DOHH2 (cell line): ENCODE results near the gene TMED7.

ENCODE experiments used
- H3F3A ChIP-seq: fragments of 200-600 bp; sonication (generic), shearing (Covaris generic); 2 replicates; pipeline ENCODE4 v1.6.0; 2016; ENCODE audit warnings: antibody characterized with exemption, mild to moderate bottlenecking; ENCODE audit not compliant: control insufficient read depth, insufficient read depth
- H3K27ac ChIP-seq: fragments of 200-600 bp; sonication (generic); 2 replicates; pipeline ENCODE4 v1.5.1; 2014; ENCODE audit warnings: low read depth, mild to moderate bottlenecking, low read length, moderate library complexity
- H3K27me3 ChIP-seq: fragments of 200-600 bp; sonication (generic); 2 replicates; pipeline ENCODE4 v1.6.1; 2014; ENCODE audit warnings: mild to moderate bottlenecking, low read length, mixed read lengths; ENCODE audit not compliant: control insufficient read depth
- H3K36me3 ChIP-seq: fragments of 200-600 bp; sonication (generic); 2 replicates; pipeline ENCODE4 v1.6.1; 2014; ENCODE audit warnings: mild to moderate bottlenecking, low read length, moderate library complexity, mixed read lengths; ENCODE audit not compliant: control insufficient read depth
- H3K4me1 ChIP-seq: fragments of 200-600 bp; sonication (generic); 2 replicates; pipeline ENCODE4 v1.6.1; 2014; ENCODE audit warnings: mild to moderate bottlenecking, low read length, mixed read lengths; ENCODE audit not compliant: control insufficient read depth
- H3K4me2 ChIP-seq: fragments of 200-600 bp; sonication (generic); 2 replicates; pipeline ENCODE4 v1.6.0; 2014; ENCODE audit warnings: mild to moderate bottlenecking, low read length, moderate library complexity
- H3K4me3 ChIP-seq: fragments of 200-600 bp; sonication (generic); 2 replicates; pipeline ENCODE4 v1.5.1; 2014; ENCODE audit warnings: mild to moderate bottlenecking, low read length, mixed read lengths
- H3K79me2 ChIP-seq: fragments of 200-600 bp; sonication (generic); 2 replicates; pipeline ENCODE4 v1.6.1; 2014; ENCODE audit warnings: mild to moderate bottlenecking, low read length, mixed read lengths; ENCODE audit not compliant: control insufficient read depth
- H3K9me2 ChIP-seq: fragments of 200-600 bp; sonication (generic); replicated peaks from 2 replicates; pipeline ENCODE4 v1.6.1; 2014; ENCODE audit warnings: mild to moderate bottlenecking, low read length, mixed read lengths; ENCODE audit not compliant: control insufficient read depth
- H3K9me3 ChIP-seq: fragments of 200-600 bp; sonication (generic); 2 replicates; pipeline ENCODE4 v1.6.1; 2014; ENCODE audit warnings: antibody characterized with exemption, low read length, mixed read lengths; ENCODE audit not compliant: control insufficient read depth, insufficient read depth
- H4K20me1 ChIP-seq: fragments of 200-600 bp; sonication (generic); 2 replicates; pipeline ENCODE4 v1.6.0; 2014; ENCODE audit warnings: low read depth, mild to moderate bottlenecking, antibody characterized with exemption, low read length, moderate library complexity; ENCODE audit not compliant: control insufficient read depth, insufficient read depth
- EZH2phosphoT487 ChIP-seq: fragments of 200-600 bp; sonication (generic); IDR thresholded peaks from 2 replicates; pipeline ENCODE4 v1.6.1; 2017; ENCODE audit warnings: borderline replicate concordance, mild to moderate bottlenecking, antibody characterized with exemption, low read length, moderate library complexity, mixed read lengths
- TF ChIP-seq, protein P1 (sequence below): fragments of 200-600 bp; sonication (generic); IDR thresholded peaks from one replicate; pipeline ENCODE4 v1.5.1; 2014; ENCODE audit warnings: antibody characterized with exemption, mild to moderate bottlenecking, low read depth, low read length; ENCODE audit not compliant: poor library complexity, severe bottlenecking

Gene TMED7

DNA sequence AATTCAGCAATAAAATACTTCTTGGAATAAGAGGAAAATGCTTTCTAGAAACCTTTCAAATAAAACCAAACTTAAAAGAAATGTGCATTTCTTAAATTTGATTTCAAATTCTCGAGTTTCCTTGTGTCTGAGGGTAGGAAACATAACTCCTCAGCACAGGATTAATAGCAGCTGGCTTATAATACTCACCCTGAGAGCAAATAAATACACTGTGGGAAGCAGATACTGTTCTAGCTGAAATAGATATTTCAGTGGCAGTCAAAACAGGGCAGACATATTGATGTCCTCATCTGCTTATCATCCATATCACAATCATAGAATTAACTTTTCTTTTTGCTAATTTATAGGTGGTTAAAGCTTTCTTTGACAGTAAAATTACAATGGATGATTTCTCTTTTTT is 57.2 kb downstream of the TMED7 start:
- H3K36me3 ChIP-seq, result no peaks in the 10 kb centered on the region
- H3K9me3 ChIP-seq, result no peaks in the 10 kb centered on the region
- H3F3A ChIP-seq, result no peaks in the 10 kb centered on the region
- H3K27me3 ChIP-seq, result no peaks in the 10 kb centered on the region
- H3K27ac ChIP-seq, result no peak overlapping the region
- H3K9me2 ChIP-seq, result no peaks in the 10 kb centered on the region
- no peak for TF ChIP-seq EZH2phosphoT487
- TF ChIP-seq, protein P1, sequence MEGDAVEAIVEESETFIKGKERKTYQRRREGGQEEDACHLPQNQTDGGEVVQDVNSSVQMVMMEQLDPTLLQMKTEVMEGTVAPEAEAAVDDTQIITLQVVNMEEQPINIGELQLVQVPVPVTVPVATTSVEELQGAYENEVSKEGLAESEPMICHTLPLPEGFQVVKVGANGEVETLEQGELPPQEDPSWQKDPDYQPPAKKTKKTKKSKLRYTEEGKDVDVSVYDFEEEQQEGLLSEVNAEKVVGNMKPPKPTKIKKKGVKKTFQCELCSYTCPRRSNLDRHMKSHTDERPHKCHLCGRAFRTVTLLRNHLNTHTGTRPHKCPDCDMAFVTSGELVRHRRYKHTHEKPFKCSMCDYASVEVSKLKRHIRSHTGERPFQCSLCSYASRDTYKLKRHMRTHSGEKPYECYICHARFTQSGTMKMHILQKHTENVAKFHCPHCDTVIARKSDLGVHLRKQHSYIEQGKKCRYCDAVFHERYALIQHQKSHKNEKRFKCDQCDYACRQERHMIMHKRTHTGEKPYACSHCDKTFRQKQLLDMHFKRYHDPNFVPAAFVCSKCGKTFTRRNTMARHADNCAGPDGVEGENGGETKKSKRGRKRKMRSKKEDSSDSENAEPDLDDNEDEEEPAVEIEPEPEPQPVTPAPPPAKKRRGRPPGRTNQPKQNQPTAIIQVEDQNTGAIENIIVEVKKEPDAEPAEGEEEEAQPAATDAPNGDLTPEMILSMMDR, result no peak
- no peak overlapping the region for H3K4me2 ChIP-seq
- no peak overlapping the region for H3K4me3 ChIP-seq
- no peaks in the 10 kb centered on the region for H4K20me1 ChIP-seq
- H3K79me2 ChIP-seq, result no peaks in the 10 kb centered on the region
- H3K4me1 ChIP-seq, result peaks cover 1% of the 10 kb centered on the region; the same call in 1 of the 2 replicates

- Histone ChIP-seq H3K9me3 (0 out of 2 replicates have a peak, but pooled peaks cover 4% of the 10 kb centered on the region), H3K36me3 (no peaks in the 10 kb centered on the region), H4K20me1 (no peaks in the 10 kb centered on the region), H3K4me1 (no peaks in the 10 kb centered on the region), H3K4me3 (no peak overlapping the region), H3F3A (no peaks in the 10 kb centered on the region), H3K27me3 (no peaks in the 10 kb centered on the region), H3K9me2 (no peaks in the 10 kb centered on the region), H3K79me2 (no peaks in the 10 kb centered on the region), H3K27ac (no peak overlapping the region), H3K4me2 (no peak overlapping the region)
- no peak for TF ChIP-seq EZH2phosphoT487
Observed at GRCh38 chr5:115565233-115565632, 60.6 kb downstream of the TMED7 start.
